Activated B cell treated with CpG ODN at 0.5 μM for 24 hours (primary cell): ENCODE data around the gene ERC2. TPM values are rescaled to one million over a fixed set of nuclear protein-coding genes. Genes with fewer than 3 reads are reported as not detected.

Experiments
- ATAC-seq: fragments of 200-7000 bp; cut with Tn5 transposase; one replicate; pipeline ENCODE4 v1.10.0; 2021; ENCODE audit warnings: low read depth, mild to moderate bottlenecking, moderate library complexity
- CTCF ChIA-PET: fragments of 350-600 bp; sonication (Branson Sonifier 250); formaldehyde crosslinking; loops from one replicate; lab custom pipeline; 2021; ENCODE audit warnings: antibody characterized with exemption; lab: Charles Lee
- POLR2A ChIA-PET: fragments of 350-600 bp; sonication (Branson Sonifier 250); formaldehyde crosslinking; loops from one replicate; lab custom pipeline; 2021; ENCODE audit warnings: antibody characterized with exemption; lab: Charles Lee
- DNase-seq: peaks from one replicate; pipeline ENCODE4 v3.0.0; 2022
- H3K27ac Mint-ChIP-seq: one replicate; pipeline ENCODE4 v1.8.0; 2020; ENCODE audit warnings: mixed read lengths
- H3K27me3 Mint-ChIP-seq: one replicate; pipeline ENCODE4 v1.8.0; 2021; ENCODE audit warnings: mixed read lengths
- H3K36me3 Mint-ChIP-seq: one replicate; pipeline ENCODE4 v1.8.0; 2021; ENCODE audit warnings: low read depth, mixed read lengths
- H3K4me1 Mint-ChIP-seq: one replicate; pipeline ENCODE4 v1.8.0; 2021; ENCODE audit warnings: mixed read lengths
- H3K4me3 Mint-ChIP-seq: one replicate; pipeline ENCODE4 v1.8.0; 2020; ENCODE audit warnings: mild to moderate bottlenecking, mixed read lengths
- H3K9me3 Mint-ChIP-seq: one replicate; pipeline ENCODE4 v1.8.0; 2020; ENCODE audit warnings: mixed read lengths
- CTCF ChIP-seq: fragments of 200-600 bp; IDR thresholded peaks from one replicate; pipeline ENCODE4 v1.8.0; 2022; ENCODE audit warnings: antibody characterized with exemption, mild to moderate bottlenecking
- intact Hi-C: fragments of 100-400 bp; cut with micrococcal nuclease; formaldehyde crosslinking; loops from one replicate; pipeline ENCODE4 v1.15.1; 2024
- total RNA-seq: library from RNA; stranded (reverse); gene quantifications from 2 replicates; pipeline ENCODE4 v1.2.3, GENCODE V29; 2022

The ERC2 gene
- total RNA-seq, 1 donor from 2014 or later: not detected

GRCh38 chr3:55571216-55571813 lies 897.0 kb downstream of the ERC2 start:
- no peak for DNase-seq
- ChIA-PET CTCF (no interaction called here), POLR2A (no interaction called here)
- ATAC-seq: no peak
- Mint-ChIP-seq H3K27me3 (peaks cover 2% of the 10 kb centered on the region), H3K4me1 (no peaks in the 10 kb centered on the region), H3K4me3 (no peak overlapping the region), H3K36me3 (no peaks in the 10 kb centered on the region), H3K27ac (no peak overlapping the region), H3K9me3 (no peaks in the 10 kb centered on the region)
- TF ChIP-seq CTCF: no peak
- intact Hi-C loops: no loop called here

- Mint-ChIP-seq H3K27ac (no peak overlapping the region), H3K36me3 (no peaks in the 10 kb centered on the region), H3K4me3 (no peak overlapping the region), H3K27me3 (peaks cover 2% of the 10 kb centered on the region), H3K4me1 (no peaks in the 10 kb centered on the region), H3K9me3 (no peaks in the 10 kb centered on the region)
- DNase-seq (no peak), ATAC-seq (no peak)
- intact Hi-C loops: no loop called here
- ChIA-PET POLR2A (no interaction called here), CTCF (no interaction called here)
- no peak for TF ChIP-seq CTCF
Observed at GRCh38 chr3:55570271-55570711, 898.0 kb downstream of the ERC2 start.

- intact Hi-C loops: no loop called here
Observed at GRCh38 chr3:55569033-55569599, 899.2 kb downstream of the ERC2 start.

GRCh38 chr3:55567615-55568014 lies 900.7 kb downstream of the ERC2 start:
- POLR2A ChIA-PET: no interaction called here
- Mint-ChIP-seq H3K27me3 (peaks cover 2% of the 10 kb centered on the region), H3K27ac (no peak overlapping the region)

More at GRCh38 chr3:55569033-55569599, 899.2 kb downstream of the ERC2 start:
- H3K27me3 Mint-ChIP-seq: peaks cover 2% of the 10 kb centered on the region
- ChIA-PET CTCF (no interaction called here), POLR2A (no interaction called here)
- no peak for TF ChIP-seq CTCF
- H3K4me1 Mint-ChIP-seq: no peaks in the 10 kb centered on the region
- no peak for ATAC-seq
- H3K4me3 Mint-ChIP-seq: no peak overlapping the region
- H3K9me3 Mint-ChIP-seq: no peaks in the 10 kb centered on the region
- no peak for DNase-seq
- H3K27ac Mint-ChIP-seq: no peak overlapping the region
- no peaks in the 10 kb centered on the region for H3K36me3 Mint-ChIP-seq

DNA sequence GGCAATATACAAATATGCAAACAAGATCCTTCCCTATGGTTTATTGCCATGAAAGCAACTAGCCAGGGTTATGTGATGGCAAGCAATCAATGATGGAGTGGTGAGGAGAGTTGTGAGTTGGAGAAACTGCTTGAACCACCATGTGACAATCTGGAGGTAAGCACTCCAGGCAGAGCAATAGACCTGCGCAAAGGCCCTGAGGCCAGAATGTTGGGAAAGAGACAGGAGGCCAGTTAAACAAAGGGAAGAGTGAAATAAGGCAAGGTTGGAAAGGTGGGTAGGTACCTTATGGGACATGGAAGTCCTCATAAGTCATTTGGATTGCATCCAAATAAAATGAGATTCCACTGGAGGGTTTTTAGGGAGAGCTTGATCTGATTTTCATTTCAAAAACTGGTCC lies 901.1 kb downstream of the ERC2 start:
- H3K27me3 Mint-ChIP-seq: peaks cover 2% of the 10 kb centered on the region

More at GRCh38 chr3:55567615-55568014, 900.7 kb downstream of the ERC2 start:
- no peaks in the 10 kb centered on the region for H3K36me3 Mint-ChIP-seq
- H3K4me3 Mint-ChIP-seq: no peak overlapping the region
- ATAC-seq (no peak), DNase-seq (no peak)
- CTCF ChIA-PET: no interaction called here
- H3K4me1 Mint-ChIP-seq: no peaks in the 10 kb centered on the region
- intact Hi-C loops: no loop called here
- no peak for TF ChIP-seq CTCF
- no peaks in the 10 kb centered on the region for H3K9me3 Mint-ChIP-seq

More for the DNA sequence above, 901.1 kb downstream of the ERC2 start:
- Mint-ChIP-seq H3K9me3 (no peaks in the 10 kb centered on the region), H3K27ac (no peak overlapping the region), H3K36me3 (no peaks in the 10 kb centered on the region), H3K4me3 (no peak overlapping the region), H3K4me1 (no peaks in the 10 kb centered on the region)
- ChIA-PET CTCF (no interaction called here), POLR2A (no interaction called here)
- DNase-seq (no peak), ATAC-seq (no peak)
- TF ChIP-seq CTCF: no peak
- intact Hi-C loops: no loop called here
